OCI-M2 (cell line): Measurements from ENCODE around the gene CHST12.

Source experiments
- DNase-seq: peaks from one replicate; lab custom pipeline; 2025; ENCODE audit not compliant: unreplicated experiment; lab: John Stamatoyannopoulos, UW

CHST12 gene

GRCh38 chr7:2497500-2498336, 94.3 kb downstream of the CHST12 start:
- no peak for DNase-seq
